Measurements from ENCODE around the gene FAM9B.

GRCh38 chrX:9052081-9052480 lies 18.2 kb upstream of the FAM9B start:
- TF ChIP-seq CTCF (IDR thresholded peaks at IDR 0.05): no peak
- TF ChIP-seq POLR2AphosphoS5 (IDR thresholded peaks at IDR 0.05): no peak
- no peak for TF ChIP-seq POLR2A (IDR thresholded peaks at IDR 0.05)

Data from prostate gland (tissue), 2 donors.